Cardiac fibroblast (primary cell): ENCODE measurements around the gene CSTF2T.

ENCODE experiments used
- DNase-seq, 2 donors: peaks; one replicate each; pipeline versions ENCODE4 v3.0.0 to v3.0.0-alpha.2; 2010; ENCODE audit warnings: low read depth in 2 of 2
- H3K4me3 ChIP-seq, 2 donors: replicated peaks in 1 of 2; 1 replicate in 1 of 2; 2 replicates in 1 of 2; pipeline ENCODE4 v1.5.1; 2011; ENCODE audit warnings: low read depth in 2 of 2, low read length in 2 of 2, mild to moderate bottlenecking in 2 of 2, moderate library complexity in 1 of 2
- CTCF ChIP-seq: IDR thresholded peaks from one replicate; pipeline ENCODE4 v1.5.1; 2011; ENCODE audit warnings: low read depth, mild to moderate bottlenecking, low read length, inconsistent platforms

The CSTF2T gene

DNA sequence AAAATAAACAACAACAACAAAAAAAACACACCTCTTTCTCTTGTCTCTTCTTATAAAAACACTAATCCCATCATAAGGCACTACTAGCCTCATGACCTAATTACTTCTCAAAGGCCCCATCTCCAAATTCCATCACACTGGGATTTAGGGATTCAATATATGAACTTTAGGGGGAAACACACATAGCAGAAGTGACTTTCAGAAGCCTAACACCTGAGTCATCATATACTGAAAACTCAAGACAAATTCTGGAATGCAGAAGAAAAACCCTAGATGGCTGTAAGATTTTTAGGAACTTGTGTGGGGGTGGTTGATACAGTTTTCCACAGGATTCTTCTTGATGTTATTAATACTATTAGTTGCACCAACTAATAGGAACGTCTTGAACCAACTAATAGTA is 33.7 kb upstream of the CSTF2T start:
- no peak for TF ChIP-seq CTCF
- no peak overlapping the region for H3K4me3 ChIP-seq
- DNase-seq, result peak; percentile 21 to 61

- H3K4me3 ChIP-seq, result no peak overlapping the region
- TF ChIP-seq CTCF, result no peak
- no peak for DNase-seq
Measured at GRCh38 chr10:51729822-51730555, 30.6 kb upstream of the CSTF2T start.

- no peak for TF ChIP-seq CTCF
- no peak overlapping the region for H3K4me3 ChIP-seq
- no peak for DNase-seq
Measured at GRCh38 chr10:51724038-51724437, 24.6 kb upstream of the CSTF2T start.

DNA sequence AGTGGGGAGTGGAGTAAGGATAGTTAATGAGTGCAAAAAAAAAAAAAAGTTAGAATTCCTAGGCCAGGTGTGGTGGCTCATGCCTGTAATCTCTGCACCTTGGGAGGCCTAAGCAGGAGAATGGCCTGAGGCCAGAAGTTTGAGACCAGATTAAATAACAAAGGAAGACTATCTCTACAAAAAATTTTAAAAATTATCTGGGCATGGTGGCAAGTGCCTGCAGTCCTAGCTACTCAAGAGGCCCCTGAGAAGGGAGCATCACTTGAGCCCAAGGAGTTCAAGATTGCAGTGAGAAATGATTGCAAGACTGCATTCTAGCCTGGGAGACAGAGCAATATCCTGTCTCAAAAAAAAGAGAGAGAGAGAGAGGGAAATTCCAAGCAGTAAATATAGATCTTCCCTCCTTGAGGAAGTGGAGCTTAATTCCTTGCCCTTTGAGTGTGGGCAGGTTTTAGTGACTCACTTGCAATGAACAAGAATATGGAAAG is 19.5 kb upstream of the CSTF2T start:
- TF ChIP-seq CTCF, result no peak
- peak; percentile 59 to 64 for DNase-seq
- no peak overlapping the region for H3K4me3 ChIP-seq

GRCh38 chr10:51716981-51717380 is 17.6 kb upstream of the CSTF2T start:
- no peak for TF ChIP-seq CTCF
- H3K4me3 ChIP-seq, result no peak overlapping the region
- DNase-seq, result peak in 1 of 2 donors; percentile 23

DNA sequence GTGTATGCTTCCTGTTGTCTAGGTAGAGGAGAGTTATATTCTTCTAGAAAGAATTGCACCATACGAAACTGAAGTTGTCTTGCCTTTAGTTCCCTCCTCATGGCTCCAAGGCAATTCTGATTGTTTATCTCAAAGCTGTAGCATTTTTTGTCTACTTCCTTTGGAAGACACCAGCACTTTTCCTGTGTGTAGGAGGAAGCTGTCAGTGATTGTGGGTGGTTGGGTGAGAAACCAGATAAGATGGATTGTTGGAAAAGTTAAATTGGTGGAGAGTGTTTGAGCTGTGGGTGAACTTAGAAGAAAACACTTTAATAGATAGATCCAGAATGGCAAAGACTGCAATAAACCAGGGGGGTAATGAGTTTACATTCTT is 12.1 kb upstream of the CSTF2T start:
- no peak for TF ChIP-seq CTCF
- DNase-seq, result peak in 1 of 2 donors; percentile 49
- H3K4me3 ChIP-seq, result no peak overlapping the region
